ENCODE results near the gene TMSB10.

DNA sequence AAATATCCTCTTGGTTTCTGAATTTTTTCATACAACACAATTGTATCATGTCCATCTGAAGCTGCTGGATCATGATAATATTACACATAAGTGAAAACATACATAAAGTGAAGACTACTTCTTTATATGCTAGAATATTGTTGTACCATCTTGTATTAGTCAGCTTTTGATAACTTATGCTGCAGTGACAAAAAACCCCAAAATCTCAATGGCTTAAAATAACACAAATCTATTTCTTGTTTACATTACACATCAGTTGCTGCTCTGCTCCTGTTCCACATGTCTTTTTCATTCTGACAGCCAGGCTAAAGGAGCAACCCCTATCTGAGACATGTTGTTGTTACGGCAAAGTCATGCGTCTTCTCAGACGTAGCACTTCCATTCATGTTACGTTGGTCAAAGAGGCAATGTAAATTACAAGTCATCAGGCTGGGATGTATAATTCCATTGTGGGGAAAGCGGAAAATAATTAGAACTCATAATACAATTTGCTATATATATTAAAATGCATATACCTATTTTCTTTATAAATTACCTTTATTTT is 5.8 kb downstream of the TMSB10 start:
- no peak for TF ChIP-seq POLR2A (IDR thresholded peaks at IDR 0.05)
- TF ChIP-seq, protein P1, sequence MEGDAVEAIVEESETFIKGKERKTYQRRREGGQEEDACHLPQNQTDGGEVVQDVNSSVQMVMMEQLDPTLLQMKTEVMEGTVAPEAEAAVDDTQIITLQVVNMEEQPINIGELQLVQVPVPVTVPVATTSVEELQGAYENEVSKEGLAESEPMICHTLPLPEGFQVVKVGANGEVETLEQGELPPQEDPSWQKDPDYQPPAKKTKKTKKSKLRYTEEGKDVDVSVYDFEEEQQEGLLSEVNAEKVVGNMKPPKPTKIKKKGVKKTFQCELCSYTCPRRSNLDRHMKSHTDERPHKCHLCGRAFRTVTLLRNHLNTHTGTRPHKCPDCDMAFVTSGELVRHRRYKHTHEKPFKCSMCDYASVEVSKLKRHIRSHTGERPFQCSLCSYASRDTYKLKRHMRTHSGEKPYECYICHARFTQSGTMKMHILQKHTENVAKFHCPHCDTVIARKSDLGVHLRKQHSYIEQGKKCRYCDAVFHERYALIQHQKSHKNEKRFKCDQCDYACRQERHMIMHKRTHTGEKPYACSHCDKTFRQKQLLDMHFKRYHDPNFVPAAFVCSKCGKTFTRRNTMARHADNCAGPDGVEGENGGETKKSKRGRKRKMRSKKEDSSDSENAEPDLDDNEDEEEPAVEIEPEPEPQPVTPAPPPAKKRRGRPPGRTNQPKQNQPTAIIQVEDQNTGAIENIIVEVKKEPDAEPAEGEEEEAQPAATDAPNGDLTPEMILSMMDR (IDR thresholded peaks at IDR 0.05): no peak
- TF ChIP-seq EP300 (IDR thresholded peaks at IDR 0.05): no peak
- no peak for TF ChIP-seq POLR2AphosphoS5 (IDR thresholded peaks at IDR 0.05)

All from stomach (tissue), 4 donors.